ENCODE data around the gene CD58. TPM values are rescaled to one million over a fixed set of nuclear protein-coding genes. Genes with fewer than 3 reads are reported as not detected.

The CD58 gene
- polyA plus RNA-seq, 3 donors: 16.6 to 19.1 (median 18.8) TPM

GRCh38 chr1:116531917-116532316 is 38.9 kb downstream of the CD58 start:
- no peak for DNase-seq (ENCODE audit: extremely low read depth in 1 of 11, low read depth in 9 of 11, low spot score in 4 of 11)

GRCh38 chr1:116529681-116530080 is 41.1 kb downstream of the CD58 start:
- no peak for DNase-seq (ENCODE audit: extremely low read depth in 1 of 11, low read depth in 9 of 11, low spot score in 4 of 11)

- DNase-seq (ENCODE audit: extremely low read depth in 1 of 11, low read depth in 9 of 11, low spot score in 4 of 11): no peak
Observed at GRCh38 chr1:116529199-116529631, 41.6 kb downstream of the CD58 start.

- DNase-seq (ENCODE audit: extremely low read depth in 1 of 11, low read depth in 9 of 11, low spot score in 4 of 11): no peak
Observed at GRCh38 chr1:116528329-116529083, 42.3 kb downstream of the CD58 start.

- DNase-seq (ENCODE audit: extremely low read depth in 1 of 11, low read depth in 9 of 11, low spot score in 4 of 11): no peak
Observed at GRCh38 chr1:116525440-116525839, 45.4 kb downstream of the CD58 start.

- no peak for DNase-seq (ENCODE audit: extremely low read depth in 1 of 11, low read depth in 9 of 11, low spot score in 4 of 11)
Observed at GRCh38 chr1:116521186-116521585, 49.6 kb downstream of the CD58 start.

- DNase-seq (ENCODE audit: extremely low read depth in 1 of 11, low read depth in 9 of 11, low spot score in 4 of 11): no peak
Observed at GRCh38 chr1:116518400-116518799, 52.4 kb downstream of the CD58 start.

GRCh38 chr1:116516631-116517030 is 54.2 kb downstream of the CD58 start:
- DNase-seq (ENCODE audit: extremely low read depth in 1 of 11, low read depth in 9 of 11, low spot score in 4 of 11): no peak

- no peak for DNase-seq (ENCODE audit: extremely low read depth in 1 of 11, low read depth in 9 of 11, low spot score in 4 of 11)
Observed at GRCh38 chr1:116515702-116516101, 55.1 kb downstream of the CD58 start.

GRCh38 chr1:116514708-116515525 is 55.9 kb downstream of the CD58 start:
- DNase-seq (ENCODE audit: extremely low read depth in 1 of 11, low read depth in 9 of 11, low spot score in 4 of 11): no peak

- DNase-seq (ENCODE audit: extremely low read depth in 1 of 11, low read depth in 9 of 11, low spot score in 4 of 11): no peak
Observed at GRCh38 chr1:116513956-116514355, 56.9 kb downstream of the CD58 start.

- DNase-seq (ENCODE audit: extremely low read depth in 1 of 11, low read depth in 9 of 11, low spot score in 4 of 11): no peak
Observed at GRCh38 chr1:116511459-116512019, 59.3 kb downstream of the CD58 start.

GRCh38 chr1:116510361-116510760 is 60.5 kb downstream of the CD58 start:
- no peak for DNase-seq (ENCODE audit: extremely low read depth in 1 of 11, low read depth in 9 of 11, low spot score in 4 of 11)

- DNase-seq (ENCODE audit: extremely low read depth in 1 of 11, low read depth in 9 of 11, low spot score in 4 of 11): no peak
Observed at GRCh38 chr1:116508984-116509980, 61.5 kb downstream of the CD58 start.

- DNase-seq (ENCODE audit: extremely low read depth in 1 of 11, low read depth in 9 of 11, low spot score in 4 of 11): no peak
Observed at GRCh38 chr1:116508085-116508983, 62.5 kb downstream of the CD58 start.

GRCh38 chr1:116507631-116508030 is 63.2 kb downstream of the CD58 start:
- DNase-seq (ENCODE audit: extremely low read depth in 1 of 11, low read depth in 9 of 11, low spot score in 4 of 11): no peak

- no peak for DNase-seq (ENCODE audit: extremely low read depth in 1 of 11, low read depth in 9 of 11, low spot score in 4 of 11)
Observed at GRCh38 chr1:116506132-116507004, 64.5 kb downstream of the CD58 start.

Data from renal cortex interstitium (tissue), 11 donors.